ENCODE data around the gene LPA.

DNA sequence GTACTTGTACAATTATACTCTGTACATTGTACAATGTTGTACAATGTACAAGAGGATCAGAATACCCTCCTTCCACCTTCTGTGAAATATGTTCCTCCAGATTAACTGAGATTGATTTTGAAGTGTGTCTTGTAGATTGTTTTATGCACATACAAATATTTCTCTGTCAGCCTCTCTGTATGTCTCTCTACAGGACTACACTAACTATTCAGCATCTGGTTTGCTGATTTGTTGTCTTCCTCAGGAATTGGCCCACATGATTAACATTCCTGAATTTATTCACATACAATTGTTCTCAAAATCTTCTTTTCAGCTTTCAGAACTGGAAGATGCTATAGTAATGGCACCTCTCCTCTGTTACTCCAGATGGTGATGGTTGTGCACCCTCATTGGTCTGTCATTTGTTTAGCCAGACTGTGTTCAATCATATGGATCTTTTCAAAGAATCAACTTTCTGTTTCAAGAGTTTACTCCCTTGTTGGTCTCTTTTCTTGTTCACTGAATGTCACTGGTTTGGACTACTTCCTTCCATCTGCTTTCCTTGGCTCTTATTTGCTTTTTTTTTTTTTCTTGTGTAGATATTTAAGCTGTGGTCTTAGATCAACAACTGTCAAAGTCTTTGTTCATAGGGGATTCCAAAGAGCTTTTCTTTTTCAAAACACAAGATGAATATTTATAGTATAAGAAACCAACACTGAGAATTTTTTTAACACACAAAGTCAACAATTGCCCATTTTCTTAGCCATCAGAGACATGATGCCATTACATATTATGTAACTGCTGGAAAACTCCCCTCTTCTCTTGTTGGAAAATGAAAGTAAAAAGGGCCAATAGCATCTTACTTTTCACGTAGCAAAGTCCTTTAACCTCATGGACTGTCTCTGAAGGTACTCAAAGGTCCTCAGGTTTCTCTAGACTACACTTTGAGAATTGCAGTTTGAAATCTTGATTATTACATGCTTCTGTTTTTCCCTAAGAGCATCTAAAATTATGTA lies 67.9 kb downstream of the LPA start:
- TF ChIP-seq EZH2 (IDR thresholded peaks at IDR 0.05; ENCODE audit: low read depth, low read length, severe bottlenecking) = no peak
- TF ChIP-seq, protein P1, sequence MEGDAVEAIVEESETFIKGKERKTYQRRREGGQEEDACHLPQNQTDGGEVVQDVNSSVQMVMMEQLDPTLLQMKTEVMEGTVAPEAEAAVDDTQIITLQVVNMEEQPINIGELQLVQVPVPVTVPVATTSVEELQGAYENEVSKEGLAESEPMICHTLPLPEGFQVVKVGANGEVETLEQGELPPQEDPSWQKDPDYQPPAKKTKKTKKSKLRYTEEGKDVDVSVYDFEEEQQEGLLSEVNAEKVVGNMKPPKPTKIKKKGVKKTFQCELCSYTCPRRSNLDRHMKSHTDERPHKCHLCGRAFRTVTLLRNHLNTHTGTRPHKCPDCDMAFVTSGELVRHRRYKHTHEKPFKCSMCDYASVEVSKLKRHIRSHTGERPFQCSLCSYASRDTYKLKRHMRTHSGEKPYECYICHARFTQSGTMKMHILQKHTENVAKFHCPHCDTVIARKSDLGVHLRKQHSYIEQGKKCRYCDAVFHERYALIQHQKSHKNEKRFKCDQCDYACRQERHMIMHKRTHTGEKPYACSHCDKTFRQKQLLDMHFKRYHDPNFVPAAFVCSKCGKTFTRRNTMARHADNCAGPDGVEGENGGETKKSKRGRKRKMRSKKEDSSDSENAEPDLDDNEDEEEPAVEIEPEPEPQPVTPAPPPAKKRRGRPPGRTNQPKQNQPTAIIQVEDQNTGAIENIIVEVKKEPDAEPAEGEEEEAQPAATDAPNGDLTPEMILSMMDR (IDR thresholded peaks at IDR 0.05; ENCODE audit: control extremely low read depth in 1 of 3, insufficient read depth in 1 of 3, low read depth in 1 of 3, low read length in 3 of 3) = no peak
- no peak for TF ChIP-seq SIN3A (conservative IDR thresholded peaks at IDR 0.05 in 1 of 2, IDR thresholded peaks at IDR 0.05 in 1 of 2; ENCODE audit: low read depth in 1 of 2, low read length in 2 of 2)
- no peak for TF ChIP-seq JUND (IDR thresholded peaks at IDR 0.05; ENCODE audit: low read length)
- TF ChIP-seq TAF7 (optimal IDR thresholded peaks at IDR 0.05; ENCODE audit: borderline replicate concordance, low read depth, low read length) = no peak
- no peak for TF ChIP-seq POLR2A (IDR thresholded peaks at IDR 0.05; ENCODE audit: control extremely low read depth in 1 of 2, low read depth in 2 of 2, low read length in 2 of 2)
